HCT116 (cell line): ENCODE data around the gene ZBTB7C. TPM values are rescaled to one million over a fixed set of nuclear protein-coding genes. Genes with fewer than 3 reads are reported as not detected.

Source experiments
- ATAC-seq: fragments of 200-7000 bp; cut with Tn5 transposase; 2 replicates; pipeline ENCODE4 v1.9.1; 2020; ENCODE audit warnings: mild to moderate bottlenecking, moderate library complexity
- BruUV-seq: library from RNA; stranded (reverse); fragments of 400-500 nt; replicated peaks from 2 replicates; lab custom pipeline; 2021; lab: Mats Ljungman, UMichigan
- CTCF ChIA-PET: fragments of 300-600 bp; sonication (Branson Sonifier 250); formaldehyde crosslinking; loops from one replicate; lab custom pipeline; 2021; ENCODE audit warnings: antibody characterized with exemption; lab: Charles Lee
- POLR2A ChIA-PET: fragments of 300-600, 350-600 bp; sonication (Branson Sonifier 250); formaldehyde crosslinking; loops from one replicate; lab custom pipeline; 2021; ENCODE audit warnings: antibody characterized with exemption; lab: Charles Lee
- RAD21 ChIA-PET, 2 experiments: fragments of 300-600 bp; sonication (Branson Sonifier 250); formaldehyde crosslinking; loops; one replicate each; lab custom pipeline; 2023; ENCODE audit warnings: low total read pairs in 2 of 2; ENCODE audit not compliant: uncharacterized antibody in 2 of 2, unreplicated experiment in 2 of 2, low non-redundant PET in 1 of 2; lab: Charles Lee
- DNase-seq: peaks from one replicate; pipeline ENCODE4 v3.0.0-alpha.2; 2010; ENCODE audit warnings: low read depth, low spot score
- H2AFZ ChIP-seq: fragments of 200-600 bp; shearing (Covaris generic), sonication (generic); 2 replicates; pipeline ENCODE4 v1.6.1; 2017; ENCODE audit warnings: low read depth, mixed run types, mixed read lengths, antibody characterized with exemption, low read length; ENCODE audit not compliant: poor library complexity, severe bottlenecking
- H3K27ac ChIP-seq: 2 replicates; pipeline ENCODE4 v1.5.1; 2012; ENCODE audit warnings: low read depth, low read length
- H3K27me3 ChIP-seq: fragments of 200-600 bp; sonication (generic); 2 replicates; pipeline ENCODE4 v1.6.1; 2016; ENCODE audit warnings: mixed run types, low read length, mixed read lengths; ENCODE audit not compliant: insufficient read depth
- H3K36me3 ChIP-seq, 2 experiments: fragments of 200-500 bp in 1 of 2; fragments of 200-600 bp in 1 of 2; sonication (Bioruptor generic) in 1 of 2; sonication (generic) in 1 of 2; 2 replicates each; pipeline versions ENCODE4 v1.5.1 to v1.6.1; 2014 to 2016; ENCODE audit warnings: low read length in 2 of 2, inconsistent platforms in 1 of 2, mixed read lengths in 1 of 2, mixed run types in 1 of 2; ENCODE audit not compliant: insufficient read depth in 2 of 2, control insufficient read depth in 1 of 2
- H3K4me1 ChIP-seq, 2 experiments: fragments of 200-600 bp in 1 of 2; sonication (generic) in 1 of 2; 2 replicates each; pipeline versions ENCODE4 v1.5.1 to v1.6.1; 2012 to 2017; ENCODE audit warnings: low read length in 2 of 2, inconsistent platforms in 1 of 2, mild to moderate bottlenecking in 1 of 2, mixed read lengths in 1 of 2, mixed run types in 1 of 2, moderate library complexity in 1 of 2; ENCODE audit not compliant: insufficient read depth in 2 of 2, control insufficient read depth in 1 of 2
- H3K4me2 ChIP-seq: fragments of 200-600 bp; sonication (generic); 2 replicates; pipeline ENCODE4 v1.6.1; 2017; ENCODE audit warnings: mixed run types, low read length, mixed read lengths
- H3K4me3 ChIP-seq, 2 experiments: fragments of 200-600 bp in 1 of 2; sonication (generic) in 1 of 2; replicated peaks in 1 of 2; 2 replicates each; pipeline ENCODE4 v1.5.1; 2011 to 2016; ENCODE audit warnings: low read length in 2 of 2, control low read depth in 1 of 2, low read depth in 1 of 2, mild to moderate bottlenecking in 1 of 2, mixed read lengths in 1 of 2, mixed run types in 1 of 2
- H3K79me2 ChIP-seq: fragments of 200-600 bp; sonication (generic); 2 replicates; pipeline ENCODE4 v1.6.1; 2017; ENCODE audit warnings: mild to moderate bottlenecking, mixed run types, low read length, moderate library complexity, mixed read lengths; ENCODE audit not compliant: insufficient read depth
- H3K9ac ChIP-seq: fragments of 200-600 bp; sonication (generic); 2 replicates; pipeline ENCODE4 v1.6.1; 2016; ENCODE audit warnings: low read length, mixed read lengths
- H3K9me2 ChIP-seq: fragments of 200-600 bp; sonication (generic), shearing (Covaris generic); 2 replicates; pipeline ENCODE4 v1.6.1; 2017; ENCODE audit warnings: mixed run types, mild to moderate bottlenecking, moderate library complexity; ENCODE audit not compliant: insufficient read depth
- H3K9me3 ChIP-seq, 2 experiments: fragments of 200-500 bp in 1 of 2; fragments of 200-600 bp in 1 of 2; sonication (Bioruptor generic) in 1 of 2; sonication (generic) in 1 of 2; 2 replicates each; pipeline ENCODE4 v1.6.1; 2014 to 2017; ENCODE audit warnings: low read length in 2 of 2, mixed read lengths in 2 of 2, inconsistent platforms in 1 of 2, low read depth in 1 of 2, mild to moderate bottlenecking in 1 of 2, mixed run types in 1 of 2, moderate library complexity in 1 of 2; ENCODE audit not compliant: control insufficient read depth in 1 of 2, insufficient read depth in 1 of 2
- H4K20me1 ChIP-seq: fragments of 200-600 bp; sonication (generic), shearing (Covaris generic); 2 replicates; pipeline ENCODE4 v1.6.1; 2017; ENCODE audit warnings: mixed run types, mild to moderate bottlenecking, moderate library complexity; ENCODE audit not compliant: insufficient read depth
- ATF3 ChIP-seq: IDR thresholded peaks from 2 replicates; pipeline ENCODE4 v1.6.1; 2012
- CEBPB ChIP-seq: IDR thresholded peaks from 2 replicates; pipeline ENCODE4 v1.6.1; 2012; ENCODE audit warnings: low read depth
- MAX ChIP-seq: IDR thresholded peaks from 2 replicates; pipeline ENCODE4 v1.6.1; 2012
- TCF7L2 ChIP-seq: IDR thresholded peaks from 2 replicates; pipeline ENCODE4 v1.7.0; 2011; ENCODE audit warnings: borderline replicate concordance, inconsistent platforms; ENCODE audit not compliant: insufficient read depth, insufficient read length; ENCODE audit errors: extremely low read depth
- ZFX ChIP-seq: fragments of 450-650 bp; IDR thresholded peaks from 2 replicates; pipeline ENCODE4 v1.6.1; 2017
- intact Hi-C: fragments of 100-400 bp; cut with micrococcal nuclease; formaldehyde crosslinking; loops from 2 replicates; pipeline ENCODE4 v1.10.0; 2022
- total RNA-seq: library from RNA; stranded (reverse); gene quantifications from one replicate; pipeline ENCODE4 v1.2.1, GENCODE V29; 2021; ENCODE audit not compliant: unreplicated experiment
- TF ChIP-seq, protein P1 (sequence below): IDR thresholded peaks from 2 replicates; pipeline ENCODE4 v1.6.1; 2011; ENCODE audit warnings: mild to moderate bottlenecking, low read length, moderate library complexity; ENCODE audit not compliant: insufficient replicate concordance; ENCODE audit errors: extremely low read depth
- TF ChIP-seq, protein P2 (sequence below): IDR thresholded peaks from 2 replicates; pipeline ENCODE4 v1.6.1; 2012; ENCODE audit warnings: low read depth

The ZBTB7C gene
- total RNA-seq, 1 experiment from 2014 or later = 0.37 TPM

DNA sequence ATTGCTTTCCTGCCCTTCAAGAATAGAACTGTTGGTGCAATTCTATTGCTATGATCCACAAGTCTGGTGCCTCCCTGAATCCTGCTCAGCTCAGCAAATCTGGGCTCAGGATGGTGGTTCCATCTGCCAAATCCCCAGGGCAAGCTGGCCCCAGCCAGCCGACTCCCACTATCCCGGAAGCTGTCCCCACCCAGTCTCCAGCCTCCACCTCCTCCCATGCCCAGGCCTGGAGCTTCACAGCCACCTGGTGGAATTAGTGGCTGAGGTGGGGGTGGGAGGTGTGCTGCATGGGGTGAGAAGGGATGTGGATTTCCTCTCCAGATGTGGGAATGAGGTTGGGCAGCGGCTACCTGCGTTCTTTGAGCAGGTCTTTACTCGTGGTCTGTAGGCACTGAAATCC is 359.4 kb downstream of the ZBTB7C start:
- Histone ChIP-seq H3K27me3 (peaks cover 24% of the 10 kb centered on the region; the same call in 1 of the 2 replicates), H3K4me3 (no peak overlapping the region), H3K9me3 (no peaks in the 10 kb centered on the region), H3K27ac (no peak overlapping the region), H3K36me3 (no peaks in the 10 kb centered on the region), H3K9me2 (no peaks in the 10 kb centered on the region), H3K4me2 (no peak overlapping the region), H3K4me1 (peaks cover 0 to 8% of the 10 kb centered on the region in 2 experiments; a peak in 2 of 4 replicates), H3K79me2 (no peaks in the 10 kb centered on the region), H2AFZ (no peak overlapping the region), H4K20me1 (no peaks in the 10 kb centered on the region), H3K9ac (no peak overlapping the region)
- CTCF ChIA-PET = no interaction called here
- TF ChIP-seq MAX = no peak
- no peak for TF ChIP-seq ATF3
- TF ChIP-seq, protein P1, sequence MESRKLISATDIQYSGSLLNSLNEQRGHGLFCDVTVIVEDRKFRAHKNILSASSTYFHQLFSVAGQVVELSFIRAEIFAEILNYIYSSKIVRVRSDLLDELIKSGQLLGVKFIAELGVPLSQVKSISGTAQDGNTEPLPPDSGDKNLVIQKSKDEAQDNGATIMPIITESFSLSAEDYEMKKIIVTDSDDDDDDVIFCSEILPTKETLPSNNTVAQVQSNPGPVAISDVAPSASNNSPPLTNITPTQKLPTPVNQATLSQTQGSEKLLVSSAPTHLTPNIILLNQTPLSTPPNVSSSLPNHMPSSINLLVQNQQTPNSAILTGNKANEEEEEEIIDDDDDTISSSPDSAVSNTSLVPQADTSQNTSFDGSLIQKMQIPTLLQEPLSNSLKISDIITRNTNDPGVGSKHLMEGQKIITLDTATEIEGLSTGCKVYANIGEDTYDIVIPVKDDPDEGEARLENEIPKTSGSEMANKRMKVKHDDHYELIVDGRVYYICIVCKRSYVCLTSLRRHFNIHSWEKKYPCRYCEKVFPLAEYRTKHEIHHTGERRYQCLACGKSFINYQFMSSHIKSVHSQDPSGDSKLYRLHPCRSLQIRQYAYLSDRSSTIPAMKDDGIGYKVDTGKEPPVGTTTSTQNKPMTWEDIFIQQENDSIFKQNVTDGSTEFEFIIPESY = no peak
- no peak for TF ChIP-seq CEBPB
- TF ChIP-seq ZFX = no peak
- no peak for TF ChIP-seq TCF7L2
- RAD21 ChIA-PET = no interaction called here
- intact Hi-C loops = no loop called here
- POLR2A ChIA-PET = no interaction called here
- BruUV-seq = no TSS peak
- ATAC-seq = no peak
- no peak for DNase-seq

GRCh38 chr18:48048251-48048650 is 360.9 kb downstream of the ZBTB7C start:
- no peak overlapping the region for H3K9ac ChIP-seq
- TF ChIP-seq, protein P2, sequence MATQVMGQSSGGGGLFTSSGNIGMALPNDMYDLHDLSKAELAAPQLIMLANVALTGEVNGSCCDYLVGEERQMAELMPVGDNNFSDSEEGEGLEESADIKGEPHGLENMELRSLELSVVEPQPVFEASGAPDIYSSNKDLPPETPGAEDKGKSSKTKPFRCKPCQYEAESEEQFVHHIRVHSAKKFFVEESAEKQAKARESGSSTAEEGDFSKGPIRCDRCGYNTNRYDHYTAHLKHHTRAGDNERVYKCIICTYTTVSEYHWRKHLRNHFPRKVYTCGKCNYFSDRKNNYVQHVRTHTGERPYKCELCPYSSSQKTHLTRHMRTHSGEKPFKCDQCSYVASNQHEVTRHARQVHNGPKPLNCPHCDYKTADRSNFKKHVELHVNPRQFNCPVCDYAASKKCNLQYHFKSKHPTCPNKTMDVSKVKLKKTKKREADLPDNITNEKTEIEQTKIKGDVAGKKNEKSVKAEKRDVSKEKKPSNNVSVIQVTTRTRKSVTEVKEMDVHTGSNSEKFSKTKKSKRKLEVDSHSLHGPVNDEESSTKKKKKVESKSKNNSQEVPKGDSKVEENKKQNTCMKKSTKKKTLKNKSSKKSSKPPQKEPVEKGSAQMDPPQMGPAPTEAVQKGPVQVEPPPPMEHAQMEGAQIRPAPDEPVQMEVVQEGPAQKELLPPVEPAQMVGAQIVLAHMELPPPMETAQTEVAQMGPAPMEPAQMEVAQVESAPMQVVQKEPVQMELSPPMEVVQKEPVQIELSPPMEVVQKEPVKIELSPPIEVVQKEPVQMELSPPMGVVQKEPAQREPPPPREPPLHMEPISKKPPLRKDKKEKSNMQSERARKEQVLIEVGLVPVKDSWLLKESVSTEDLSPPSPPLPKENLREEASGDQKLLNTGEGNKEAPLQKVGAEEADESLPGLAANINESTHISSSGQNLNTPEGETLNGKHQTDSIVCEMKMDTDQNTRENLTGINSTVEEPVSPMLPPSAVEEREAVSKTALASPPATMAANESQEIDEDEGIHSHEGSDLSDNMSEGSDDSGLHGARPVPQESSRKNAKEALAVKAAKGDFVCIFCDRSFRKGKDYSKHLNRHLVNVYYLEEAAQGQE = no peak
- H3K4me3 ChIP-seq = no peak overlapping the region
- ChIA-PET CTCF (interaction anchor here (1.8 kb wide), 1 partner anchor 17 kb away, joined by 5 read pairs; no protein-coding TSS in a partner anchor), POLR2A (no interaction called here), RAD21 (no interaction called here)
- H3K9me3 ChIP-seq = no peaks in the 10 kb centered on the region
- no peak overlapping the region for H2AFZ ChIP-seq
- no peak for DNase-seq
- no peaks in the 10 kb centered on the region for H4K20me1 ChIP-seq
- peaks cover 0 to 8% of the 10 kb centered on the region in 2 experiments; a peak in 2 of 4 replicates for H3K4me1 ChIP-seq
- no peaks in the 10 kb centered on the region for H3K36me3 ChIP-seq
- intact Hi-C loops = no loop called here
- H3K27me3 ChIP-seq = peaks cover 13% of the 10 kb centered on the region; the same call in 1 of the 2 replicates
- no peak for ATAC-seq
- H3K27ac ChIP-seq = no peak overlapping the region
- BruUV-seq = no TSS peak
- H3K4me2 ChIP-seq = no peak overlapping the region
- H3K9me2 ChIP-seq = no peaks in the 10 kb centered on the region
- H3K79me2 ChIP-seq = no peaks in the 10 kb centered on the region
